ENCODE results near the gene DGKZ.
A peak's percentile ranks its signal among the peaks of the same experiment; 100 is the strongest.

The DGKZ gene

DNA sequence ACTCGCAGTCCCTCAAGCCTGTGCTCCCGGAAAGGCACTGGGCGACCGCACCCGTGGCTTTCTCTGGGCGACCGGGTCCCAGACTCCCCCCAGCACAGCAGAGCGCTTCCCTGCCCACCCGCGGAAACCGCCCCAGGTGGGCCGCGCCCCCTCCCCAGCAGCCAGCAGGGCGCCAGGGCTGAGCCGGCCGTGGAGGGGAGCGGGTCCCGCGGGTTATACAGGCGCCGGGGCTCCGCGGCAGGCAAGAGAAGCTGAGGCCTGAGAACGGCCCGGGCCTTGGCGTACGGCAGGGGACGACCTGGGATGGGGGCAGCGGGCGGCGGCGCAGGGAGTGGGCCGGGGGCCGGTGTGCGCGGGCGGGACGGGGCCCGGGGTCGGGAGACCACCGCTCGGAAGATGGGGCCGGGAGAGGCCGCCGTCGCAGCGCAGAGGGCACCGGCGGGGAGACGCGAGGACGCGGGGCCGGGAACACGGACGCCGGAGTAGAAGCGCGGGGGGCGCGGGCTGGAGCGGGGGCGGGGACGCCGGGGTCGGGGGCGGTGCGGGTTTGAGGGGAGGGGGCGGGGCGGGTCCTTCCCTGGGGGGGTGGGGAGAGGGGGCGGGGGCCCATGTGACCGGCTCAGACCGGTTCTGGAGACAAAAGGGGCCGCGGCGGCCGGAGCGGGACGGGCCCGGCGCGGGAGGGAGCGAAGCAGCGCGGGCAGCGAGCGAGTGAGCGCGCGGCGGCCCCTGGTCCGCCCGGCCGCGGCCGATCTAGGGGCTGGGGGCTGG is 34.0 kb downstream of the DGKZ start, which contains the start of gene MDK:
Gene MDK, plus strand, starts transcription at position 622 of the 771 bp plus-strand sequence. CDS start 389 bp downstream, outside the sequence.
- DNase-seq (ENCODE audit: insufficient read length, low spot score) = no peak
- FAIRE-seq = no peak
- TF ChIP-seq POLR2A (IDR thresholded peaks at IDR 0.05; ENCODE audit: low read depth, low read length) = no peak; the same call in 1 of the 2 replicates

DNA sequence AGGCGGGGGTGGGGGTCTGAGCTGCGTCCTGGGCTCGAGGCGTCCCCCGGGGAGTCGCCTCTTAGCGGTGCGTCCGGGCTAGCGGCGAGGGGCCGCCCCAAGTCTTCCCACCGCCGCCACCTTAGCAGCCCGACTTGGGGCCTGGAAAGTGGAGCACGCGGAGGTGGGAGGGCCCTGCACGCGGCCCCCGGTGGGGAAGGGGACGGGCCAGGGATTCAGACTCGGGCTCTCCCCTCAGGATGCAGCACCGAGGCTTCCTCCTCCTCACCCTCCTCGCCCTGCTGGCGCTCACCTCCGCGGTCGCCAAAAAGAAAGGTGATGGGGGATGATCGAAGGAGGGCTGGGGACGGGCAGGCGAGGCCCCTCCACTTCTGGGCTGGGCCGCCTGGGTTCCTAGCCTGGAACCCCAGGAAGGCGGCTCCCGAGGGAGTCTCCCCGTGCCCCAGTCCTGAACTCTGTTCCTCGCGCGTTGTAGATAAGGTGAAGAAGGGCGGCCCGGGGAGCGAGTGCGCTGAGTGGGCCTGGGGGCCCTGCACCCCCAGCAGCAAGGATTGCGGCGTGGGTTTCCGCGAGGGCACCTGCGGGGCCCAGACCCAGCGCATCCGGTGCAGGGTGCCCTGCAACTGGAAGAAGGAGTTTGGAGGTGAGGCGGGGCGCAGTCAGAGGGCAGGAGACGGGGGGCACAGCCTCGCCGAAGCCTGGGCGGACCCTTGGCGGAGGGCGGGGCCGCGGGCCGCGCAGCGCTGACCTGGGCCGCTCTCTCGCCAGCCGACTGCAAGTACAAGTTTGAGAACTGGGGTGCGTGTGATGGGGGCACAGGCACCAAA is 34.8 kb downstream of the DGKZ start:
- FAIRE-seq (no peak), DNase-seq (ENCODE audit: insufficient read length, low spot score) (no peak)
- no peak for TF ChIP-seq POLR2A (IDR thresholded peaks at IDR 0.05; ENCODE audit: low read depth, low read length)

DNA sequence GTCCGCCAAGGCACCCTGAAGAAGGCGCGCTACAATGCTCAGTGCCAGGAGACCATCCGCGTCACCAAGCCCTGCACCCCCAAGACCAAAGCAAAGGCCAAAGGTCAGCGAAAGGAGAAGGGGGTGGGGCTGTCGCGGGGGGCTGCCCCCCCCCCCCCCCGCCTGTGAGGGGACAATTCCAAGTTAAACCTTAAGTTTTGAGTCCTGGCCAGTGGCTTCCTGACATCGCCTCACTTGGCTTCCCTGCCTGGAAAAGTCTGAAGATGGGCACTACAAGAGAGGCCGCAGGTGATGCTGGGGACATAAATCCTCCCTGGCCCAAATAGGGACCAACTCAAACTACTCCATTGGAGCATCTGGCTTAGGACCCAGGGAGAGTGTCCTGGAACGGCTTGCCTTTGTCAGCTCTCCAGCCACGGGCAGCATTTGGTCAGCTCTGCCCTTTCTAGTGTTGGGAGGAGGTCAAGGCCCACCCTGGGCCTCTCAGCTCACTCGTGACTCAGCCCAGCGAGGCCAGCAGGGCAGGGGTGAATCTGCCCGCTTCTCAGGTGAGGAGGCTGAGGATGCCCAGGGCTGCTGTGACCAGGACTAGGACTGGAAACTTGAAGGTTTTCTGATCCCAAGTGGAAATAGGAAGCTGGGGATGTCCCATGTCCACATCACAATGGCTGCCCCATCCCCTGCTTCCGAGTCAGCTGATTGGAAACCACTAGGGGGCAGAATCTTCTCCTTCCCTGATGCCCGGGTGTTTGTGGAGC is 35.6 kb downstream of the DGKZ start:
- DNase-seq (ENCODE audit: insufficient read length, low spot score) (peak; percentile 97), FAIRE-seq (no peak)
- no peak for TF ChIP-seq POLR2A (IDR thresholded peaks at IDR 0.05; ENCODE audit: low read depth, low read length)

GRCh38 chr11:46383404-46383758 is 36.1 kb downstream of the DGKZ start:
- FAIRE-seq = no peak
- DNase-seq (ENCODE audit: insufficient read length, low spot score) = no peak

GRCh38 chr11:46383974-46384701 is 36.9 kb downstream of the DGKZ start:
- DNase-seq (ENCODE audit: insufficient read length, low spot score) (peak; percentile 81), FAIRE-seq (no peak)
- TF ChIP-seq POLR2A (IDR thresholded peaks at IDR 0.05; ENCODE audit: low read depth, low read length) = no peak

More at GRCh38 chr11:46383404-46383758, 36.1 kb downstream of the DGKZ start:
- TF ChIP-seq POLR2A (IDR thresholded peaks at IDR 0.05; ENCODE audit: low read depth, low read length) = no peak

- FAIRE-seq (no peak), DNase-seq (ENCODE audit: insufficient read length, low spot score) (no peak)
- no peak for TF ChIP-seq POLR2A (IDR thresholded peaks at IDR 0.05; ENCODE audit: low read depth, low read length)
Measured at GRCh38 chr11:46385169-46386004, 38.1 kb downstream of the DGKZ start.

DNA sequence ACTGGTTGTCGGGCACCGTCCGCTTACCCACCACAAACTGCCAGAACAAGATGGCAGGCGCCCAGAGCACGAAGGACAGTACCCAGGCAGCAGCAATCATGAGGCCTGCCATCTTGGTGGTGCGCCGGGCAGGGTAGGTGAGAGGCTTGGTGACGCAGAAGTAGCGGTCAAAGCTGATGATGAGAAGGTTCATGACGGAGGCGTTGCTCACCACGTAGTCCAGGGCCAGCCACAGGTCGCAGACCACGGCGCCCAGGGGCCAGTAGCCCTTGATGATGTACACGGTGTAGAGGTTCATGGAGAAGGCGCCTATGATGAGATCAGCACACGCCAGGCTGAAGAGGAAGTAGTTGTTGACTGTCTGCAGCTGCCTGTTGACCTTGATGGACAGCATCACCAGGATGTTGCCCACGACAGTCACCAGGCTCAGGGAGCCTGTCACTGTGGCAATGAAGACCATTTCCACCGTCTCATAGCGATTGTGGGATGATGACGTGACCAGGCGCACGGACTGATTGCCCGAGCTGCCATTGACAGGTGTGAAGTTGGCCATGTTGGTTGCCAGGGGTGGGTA is 38.8 kb downstream of the DGKZ start:
- no peak for FAIRE-seq
- no peak for TF ChIP-seq POLR2A (IDR thresholded peaks at IDR 0.05; ENCODE audit: low read depth, low read length)
- no peak for DNase-seq (ENCODE audit: insufficient read length, low spot score)

DNA sequence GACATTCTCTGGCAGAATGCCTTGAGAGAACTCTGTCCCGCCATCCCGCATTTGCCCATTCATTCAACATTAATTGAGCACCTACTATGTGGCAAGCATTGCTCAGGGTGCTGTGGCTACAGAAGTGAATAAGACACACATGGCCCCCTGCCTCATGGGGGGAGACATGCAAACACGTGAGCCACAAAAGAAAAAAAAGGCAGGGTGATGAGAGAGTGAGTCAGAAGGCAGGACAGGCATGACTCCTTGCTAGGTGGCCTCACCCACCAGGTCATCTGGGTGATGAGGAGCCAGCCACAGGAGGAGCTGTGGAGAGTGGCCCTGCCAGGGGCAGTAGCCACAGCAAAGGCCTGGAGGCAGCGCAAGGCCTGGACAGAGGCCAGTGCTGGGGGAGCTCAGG is 39.4 kb downstream of the DGKZ start:
- FAIRE-seq = no peak
- no peak for TF ChIP-seq POLR2A (IDR thresholded peaks at IDR 0.05; ENCODE audit: low read depth, low read length)
- peak; percentile 99 for DNase-seq (ENCODE audit: insufficient read length, low spot score)

DNA sequence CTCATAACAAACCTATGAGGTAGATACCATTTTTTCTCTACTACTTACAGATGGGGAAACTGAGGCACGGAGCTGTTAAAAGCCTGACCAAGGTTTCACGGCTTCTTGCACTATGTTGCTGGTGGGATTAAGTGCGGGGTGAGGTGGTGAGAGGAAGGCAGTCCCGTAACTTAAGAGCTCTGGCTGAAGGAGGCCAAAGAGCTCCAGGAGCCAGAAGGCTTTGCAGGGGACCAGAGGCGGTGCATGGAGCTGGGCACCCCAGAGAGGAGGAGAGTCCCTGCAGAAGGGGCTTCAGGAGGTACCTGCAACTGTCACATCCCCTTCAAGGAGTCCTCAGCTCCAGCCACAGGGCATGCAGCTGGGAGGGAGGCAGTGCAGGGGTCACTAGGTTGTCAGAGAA is 40.2 kb downstream of the DGKZ start:
- no peak for DNase-seq (ENCODE audit: insufficient read length, low spot score)
- FAIRE-seq = no peak
- TF ChIP-seq POLR2A (IDR thresholded peaks at IDR 0.05; ENCODE audit: low read depth, low read length) = no peak

DNA sequence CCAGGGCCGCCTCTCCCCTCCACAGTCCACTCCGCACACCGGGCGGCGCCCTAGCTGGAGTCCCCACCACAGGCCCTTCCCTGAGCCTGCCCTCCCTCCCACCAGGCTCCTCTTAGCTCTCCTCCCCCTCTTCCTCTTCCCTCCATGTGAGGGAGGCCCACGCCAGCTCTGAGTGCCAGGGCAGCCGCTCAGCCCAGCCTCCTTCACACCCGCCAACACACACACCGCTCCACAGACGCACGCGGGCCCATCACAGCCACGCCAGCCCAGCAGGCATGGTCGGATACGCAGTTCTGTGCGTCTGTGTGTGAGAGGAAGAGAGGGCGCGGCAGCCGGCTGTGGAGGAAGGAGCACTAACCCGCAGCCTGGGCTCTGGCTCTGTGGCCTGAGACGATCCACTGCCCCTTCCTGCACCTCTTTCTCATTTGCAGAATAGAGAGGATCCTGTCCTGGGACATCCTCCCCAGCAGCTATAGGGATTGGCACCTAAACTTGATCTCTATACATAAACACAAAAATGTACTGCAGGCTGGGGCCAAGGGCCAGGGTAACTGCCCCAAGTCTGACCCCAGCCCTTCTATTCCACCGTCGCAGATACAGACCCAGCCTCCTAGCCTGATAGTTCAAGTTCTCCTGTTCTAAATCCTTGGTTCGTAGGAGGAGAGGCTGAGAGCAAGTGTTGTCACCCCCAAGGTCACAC is 40.8 kb downstream of the DGKZ start:
- no peak for FAIRE-seq
- no peak for DNase-seq (ENCODE audit: insufficient read length, low spot score)
- TF ChIP-seq POLR2A (IDR thresholded peaks at IDR 0.05; ENCODE audit: low read depth, low read length) = no peak

DNA sequence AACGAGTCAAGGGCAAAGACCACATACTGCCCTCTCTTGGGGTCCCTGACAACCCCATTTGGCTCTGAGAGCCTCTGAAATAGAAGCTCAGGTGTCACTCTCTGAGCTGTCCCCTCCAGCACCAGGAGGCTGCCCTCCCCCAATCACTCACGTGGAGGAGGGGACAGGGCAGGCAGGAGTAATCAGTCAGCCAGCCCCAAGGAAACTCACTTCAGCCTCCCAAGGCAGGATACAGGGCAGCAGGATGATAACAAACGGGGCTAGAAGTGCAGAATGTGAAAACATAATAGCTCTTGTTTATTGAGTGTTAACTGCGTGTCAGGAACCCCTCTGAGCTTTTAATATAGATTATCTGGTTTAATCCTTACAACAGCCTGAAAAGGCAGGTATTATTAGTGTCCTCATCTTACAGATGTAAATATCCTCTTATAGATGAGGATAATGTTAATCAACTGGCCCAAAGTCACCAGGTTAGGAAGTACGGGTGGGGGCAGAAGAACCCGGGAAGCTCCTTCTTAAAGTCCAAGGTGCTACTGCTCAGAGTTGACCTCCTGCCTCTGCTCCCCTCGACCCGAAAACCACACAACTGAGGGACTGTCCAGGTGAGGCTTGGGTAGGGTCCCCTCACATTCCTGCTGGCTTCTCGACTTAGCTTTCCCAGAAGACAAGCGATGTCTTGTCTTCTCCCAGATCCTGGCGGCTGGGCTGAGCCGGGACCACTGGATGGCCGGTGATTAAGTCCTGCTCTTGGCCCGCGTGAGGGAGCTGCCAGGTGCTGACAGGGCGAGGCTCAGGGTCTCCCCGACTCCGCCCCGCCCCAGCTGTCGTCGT is 41.6 kb downstream of the DGKZ start:
- FAIRE-seq (no peak), DNase-seq (ENCODE audit: insufficient read length, low spot score) (peak; percentile 40)
- no peak for TF ChIP-seq POLR2A (IDR thresholded peaks at IDR 0.05; ENCODE audit: low read depth, low read length)
